ENCODE data around the gene MOB3B.

GRCh38 chr9:27365707-27366376 is 163.8 kb downstream of the MOB3B start:
- no peak for TF ChIP-seq CTCF (IDR thresholded peaks at IDR 0.05)
- TF ChIP-seq EZH2 (IDR thresholded peaks at IDR 0.05), result no peak
- TF ChIP-seq EZH2phosphoT487 (IDR thresholded peaks at IDR 0.05), result no peak
